GM19023 (cell line): Measurements from ENCODE around the gene FST.

Experiments
- ATAC-seq: cut with Tn5 transposase; IDR thresholded peaks from one replicate; pipeline ENCODE4 v1.9.1; 2021; ENCODE audit warnings: mild to moderate bottlenecking, moderate library complexity; ENCODE audit not compliant: unreplicated experiment

FST gene

GRCh38 chr5:53472720-53473510, 7.5 kb upstream of the FST start:
- ATAC-seq = no peak

GRCh38 chr5:53473633-53474032, 6.8 kb upstream of the FST start:
- no peak for ATAC-seq

GRCh38 chr5:53475320-53475719, 5.1 kb upstream of the FST start:
- no peak for ATAC-seq

GRCh38 chr5:53476019-53476418, 4.4 kb upstream of the FST start:
- ATAC-seq = no peak

GRCh38 chr5:53476531-53477480, 3.6 kb upstream of the FST start:
- ATAC-seq = no peak

- ATAC-seq = no peak
Observed at GRCh38 chr5:53478411-53479044, 1.9 kb upstream of the FST start.

GRCh38 chr5:53479045-53479589, 1.3 kb upstream of the FST start:
- no peak for ATAC-seq

- no peak for ATAC-seq
Observed at GRCh38 chr5:53479590-53480415, 626 bp upstream of the FST start.

GRCh38 chr5:53481159-53481886, 894 bp downstream of the FST start:
- no peak for ATAC-seq

- ATAC-seq = peak; percentile 67
Observed at GRCh38 chr5:53481887-53482716, 1.7 kb downstream of the FST start.

- no peak for ATAC-seq
Observed at GRCh38 chr5:53482717-53483638, 2.5 kb downstream of the FST start.

- no peak for ATAC-seq
Observed at GRCh38 chr5:53487436-53487835, 7.0 kb downstream of the FST start.

- no peak for ATAC-seq
Observed at GRCh38 chr5:53488195-53488722, 7.8 kb downstream of the FST start.

GRCh38 chr5:53490747-53491146, 10.3 kb downstream of the FST start:
- no peak for ATAC-seq

- ATAC-seq = no peak
Observed at GRCh38 chr5:53501054-53501453, 20.6 kb downstream of the FST start.

GRCh38 chr5:53503562-53504218, 23.3 kb downstream of the FST start:
- ATAC-seq = no peak

- no peak for ATAC-seq
Observed at GRCh38 chr5:53507013-53507412, 26.6 kb downstream of the FST start.
